ENCODE data around the gene DBF4B.

DNA sequence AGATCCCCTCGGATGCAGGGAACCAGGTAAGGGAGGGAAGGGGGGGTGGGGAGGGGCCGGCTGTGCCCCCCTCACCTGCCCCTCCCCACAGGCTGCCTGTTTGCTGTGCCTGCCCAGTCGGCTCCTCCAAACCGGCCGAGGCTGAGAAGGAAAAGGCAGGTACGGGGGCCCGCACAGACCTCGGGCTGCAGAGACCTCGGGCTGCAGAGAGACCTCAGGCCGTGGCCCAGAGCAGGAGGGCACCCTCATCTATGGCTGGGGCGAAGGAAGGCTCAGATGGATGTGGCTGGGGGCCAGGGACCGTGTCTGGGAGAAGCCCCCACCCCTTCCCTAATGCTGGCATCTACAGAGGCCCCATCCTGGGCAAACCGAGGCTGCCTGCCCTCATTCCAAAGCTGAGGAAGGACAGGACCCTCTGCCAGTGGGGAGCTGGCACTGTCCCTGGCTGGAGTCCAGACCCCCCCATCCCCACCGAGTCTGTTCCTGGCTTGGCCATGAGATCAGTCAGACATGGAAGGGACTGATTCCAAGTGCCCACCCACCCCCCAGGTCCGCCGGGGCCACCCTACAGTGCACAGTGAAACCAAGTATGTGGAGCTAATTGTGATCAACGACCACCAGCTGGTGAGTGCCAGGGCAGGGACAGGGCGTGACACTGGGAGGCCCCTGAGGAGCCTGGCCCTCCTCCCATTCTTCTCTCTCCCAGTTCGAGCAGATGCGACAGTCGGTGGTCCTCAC lies 64.0 kb downstream of the DBF4B start:
- TF ChIP-seq TARDBP (IDR thresholded peaks at IDR 0.05) (no peak), FOXM1 (IDR thresholded peaks at IDR 0.05; ENCODE audit: borderline replicate concordance) (no peak), L3MBTL2 (conservative IDR thresholded peaks at IDR 0.05) (no peak), FOXA1 (IDR thresholded peaks at IDR 0.05) (no peak), ARNT (IDR thresholded peaks at IDR 0.05) (no peak), LEF1 (IDR thresholded peaks at IDR 0.05; ENCODE audit: borderline replicate concordance) (no peak), HDGF (IDR thresholded peaks at IDR 0.05; ENCODE audit: borderline replicate concordance) (no peak), SP1 (IDR thresholded peaks at IDR 0.05) (no peak), NFRKB (IDR thresholded peaks at IDR 0.05) (no peak), ZNF384 (IDR thresholded peaks at IDR 0.05) (no peak)

Measured in HEK293T (cell line).